Endothelial cell of umbilical vein (primary cell): ENCODE results near the gene ZNF516.

ENCODE experiments used
- EZH2 ChIP-seq: IDR thresholded peaks from 2 replicates; pipeline ENCODE4 v1.6.1; 2012; ENCODE audit warnings: borderline replicate concordance, low read depth, mild to moderate bottlenecking, moderate library complexity, low read length, inconsistent platforms; ENCODE audit not compliant: severe bottlenecking
- FOS ChIP-seq: IDR thresholded peaks from 2 replicates; pipeline ENCODE4 v1.6.1; 2011; ENCODE audit warnings: mild to moderate bottlenecking, low read length, moderate library complexity, borderline replicate concordance; ENCODE audit not compliant: insufficient read depth
- GATA2 ChIP-seq: IDR thresholded peaks from 2 replicates; pipeline ENCODE4 v1.7.0; 2011; ENCODE audit warnings: low read depth, mild to moderate bottlenecking, moderate library complexity, mixed read lengths, low read length; ENCODE audit not compliant: insufficient read length, insufficient read depth
- JUN ChIP-seq: IDR thresholded peaks from 2 replicates; pipeline ENCODE4 v1.6.1; 2011; ENCODE audit warnings: borderline replicate concordance, low read depth; ENCODE audit not compliant: insufficient read length, insufficient read depth
- MAX ChIP-seq: IDR thresholded peaks from 2 replicates; pipeline ENCODE4 v1.6.1; 2011; ENCODE audit not compliant: insufficient read depth, insufficient read length
- POLR2A ChIP-seq: IDR thresholded peaks from 2 replicates; pipeline ENCODE4 v1.6.1; 2012; ENCODE audit warnings: low read depth, mild to moderate bottlenecking, control low read depth, low read length
- POLR2AphosphoS5 ChIP-seq: IDR thresholded peaks from 2 replicates; pipeline ENCODE4 v1.6.1; 2012; ENCODE audit warnings: low read depth, mild to moderate bottlenecking, control low read depth, low read length, moderate library complexity; ENCODE audit not compliant: insufficient read depth
- TF ChIP-seq, protein P1 (sequence below), 2 donors: IDR thresholded peaks; 1 replicate in 1 of 2; 2 replicates in 1 of 2; pipeline ENCODE4 v1.5.1; 2011; ENCODE audit warnings: low read length in 2 of 2, mild to moderate bottlenecking in 2 of 2, moderate library complexity in 2 of 2, control low read depth in 1 of 2, inconsistent platforms in 1 of 2, low read depth in 1 of 2; ENCODE audit not compliant: insufficient read depth in 1 of 2; ENCODE audit errors: extremely low read depth in 1 of 2

- TF ChIP-seq POLR2A (no peak), EZH2 (no peak), FOS (no peak), POLR2AphosphoS5 (no peak), GATA2 (no peak), JUN (no peak), MAX (no peak)
- TF ChIP-seq, protein P1, sequence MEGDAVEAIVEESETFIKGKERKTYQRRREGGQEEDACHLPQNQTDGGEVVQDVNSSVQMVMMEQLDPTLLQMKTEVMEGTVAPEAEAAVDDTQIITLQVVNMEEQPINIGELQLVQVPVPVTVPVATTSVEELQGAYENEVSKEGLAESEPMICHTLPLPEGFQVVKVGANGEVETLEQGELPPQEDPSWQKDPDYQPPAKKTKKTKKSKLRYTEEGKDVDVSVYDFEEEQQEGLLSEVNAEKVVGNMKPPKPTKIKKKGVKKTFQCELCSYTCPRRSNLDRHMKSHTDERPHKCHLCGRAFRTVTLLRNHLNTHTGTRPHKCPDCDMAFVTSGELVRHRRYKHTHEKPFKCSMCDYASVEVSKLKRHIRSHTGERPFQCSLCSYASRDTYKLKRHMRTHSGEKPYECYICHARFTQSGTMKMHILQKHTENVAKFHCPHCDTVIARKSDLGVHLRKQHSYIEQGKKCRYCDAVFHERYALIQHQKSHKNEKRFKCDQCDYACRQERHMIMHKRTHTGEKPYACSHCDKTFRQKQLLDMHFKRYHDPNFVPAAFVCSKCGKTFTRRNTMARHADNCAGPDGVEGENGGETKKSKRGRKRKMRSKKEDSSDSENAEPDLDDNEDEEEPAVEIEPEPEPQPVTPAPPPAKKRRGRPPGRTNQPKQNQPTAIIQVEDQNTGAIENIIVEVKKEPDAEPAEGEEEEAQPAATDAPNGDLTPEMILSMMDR (IDR thresholded peaks at IDR 0.05; ENCODE audit: extremely low read depth in 1 of 2, insufficient read depth in 1 of 2, low read depth in 1 of 2, low read length in 2 of 2), result no peak
These were observed 58.0 kb downstream of the ZNF516 start for GRCh38 chr18:76437011-76437410.
